ENCODE results near the gene UBC.

- TF ChIP-seq CTCF (IDR thresholded peaks at IDR 0.05) (no peak), POLR2AphosphoS5 (IDR thresholded peaks at IDR 0.05) (no peak), POLR2A (IDR thresholded peaks at IDR 0.05) (no peak)
Observed at GRCh38 chr12:124883263-124884130, 31.0 kb downstream of the UBC start.

All from breast epithelium (tissue), 3 donors.